Kidney (tissue), 14 donors: ENCODE data around the gene FNTB. TPM values are rescaled to one million over a fixed set of nuclear protein-coding genes. Genes with fewer than 3 reads are reported as not detected.
A peak's percentile ranks its signal among the peaks of the same experiment; 100 is the strongest.

ENCODE experiments used
- DNase-seq, 5 donors: peaks; one replicate each; pipeline ENCODE4 v3.0.0-alpha.2; 2013 to 2020
- FAIRE-seq: peaks from 2 replicates; lab custom pipeline; 2012; peaks lifted over from hg19 to GRCh38; lab: Jason Lieb, UNC
- H3K27ac ChIP-seq, 2 donors: one replicate each; pipeline ENCODE4 v1.7.0; 2013; ENCODE audit warnings: low read depth in 2 of 2, low read length in 2 of 2, inconsistent platforms in 1 of 2
- H3K27me3 ChIP-seq: one replicate; pipeline ENCODE4 v1.7.1; 2013; ENCODE audit warnings: low read length, inconsistent platforms; ENCODE audit not compliant: control insufficient read depth, insufficient read depth
- H3K36me3 ChIP-seq, 3 donors: one replicate each; pipeline versions ENCODE4 v1.7.0 to v1.7.1; 2013; ENCODE audit warnings: low read length in 3 of 3, control low read depth in 1 of 3, inconsistent platforms in 1 of 3; ENCODE audit not compliant: insufficient read depth in 3 of 3, control insufficient read depth in 2 of 3
- H3K4me1 ChIP-seq, 3 donors: one replicate each; pipeline versions ENCODE4 v1.7.0 to v1.7.1; 2013; ENCODE audit warnings: low read length in 3 of 3, inconsistent platforms in 1 of 3, low read depth in 1 of 3; ENCODE audit not compliant: control insufficient read depth in 2 of 3, insufficient read depth in 2 of 3
- H3K4me3 ChIP-seq, 3 donors: one replicate each; pipeline versions ENCODE4 v1.7.0 to v1.8.1; 2013; ENCODE audit warnings: low read length in 3 of 3, control low read depth in 1 of 3, inconsistent platforms in 1 of 3
- H3K9ac ChIP-seq, 3 donors: one replicate each; pipeline versions ENCODE4 v1.7.0 to v1.7.1; 2013; ENCODE audit warnings: low read length in 3 of 3, control low read depth in 1 of 3, inconsistent platforms in 1 of 3
- H3K9me3 ChIP-seq, 3 donors: one replicate each; pipeline versions ENCODE4 v1.7.0 to v1.7.1; 2013; ENCODE audit warnings: low read length in 3 of 3, control low read depth in 1 of 3, inconsistent platforms in 1 of 3; ENCODE audit not compliant: control insufficient read depth in 2 of 3, insufficient read depth in 1 of 3
- CTCF ChIP-seq: IDR thresholded peaks from 3 replicates; pipeline ENCODE4 v1.5.1; 2012; ENCODE audit warnings: mild to moderate bottlenecking, moderate library complexity, borderline replicate concordance; ENCODE audit not compliant: insufficient read depth; ENCODE audit errors: extremely low read depth
- intact Hi-C: fragments of 100-400 bp; cut with DNase I; formaldehyde crosslinking; loops from one replicate; pipeline ENCODE4 v1.11.1; 2022
- polyA plus RNA-seq: library from polyadenylated mRNA; stranded (reverse); fragments of 350-450 nt; fragmentation: Illumina TruSeq; extraction: RNeasy Lipid Tissue Mini Kit (QIAGEN cat#74804); gene quantifications from one replicate; pipeline ENCODE4 v1.2.3, GENCODE V29; 2014; ENCODE audit warnings: low read depth, low replicate concordance; ENCODE audit not compliant: insufficient read depth
- total RNA-seq: library from RNA; stranded (reverse); fragmentation: NEBNext Ultra II Directional; extraction: Animal tissue kit (Norgen Biotek cat#: 25700); gene quantifications from one replicate; pipeline ENCODE4 v1.2.1, GENCODE V29; 2021
- donor health status: control.
- donor health status: control.
- donor health status: control.
- donor health status: control.
- donor health status: control.
- donor health status: DM: yes; HTN: yes; CAD: no.
- donor health status: Normal renal cell carcinoma (clear cell type).

The FNTB gene
- total and polyA plus RNA-seq, 2 donors from 2014 or later = 13.6 to 15.0 TPM

GRCh38 chr14:64937821-64938193, 48.9 kb upstream of the FNTB start:
- peak overlapping the region; percentile 38 to 71 for H3K27ac ChIP-seq
- TF ChIP-seq CTCF = peak; percentile 50
- H3K36me3 ChIP-seq = peaks cover 0 to 9% (median 4%) of the 10 kb centered on the region in 3 donors
- DNase-seq (peak in 1 of 5 donors; percentile 39), FAIRE-seq (no peak)
- no peak overlapping the region for H3K4me3 ChIP-seq
- H3K4me1 ChIP-seq = peaks cover 0 to 28% (median 19%) of the 10 kb centered on the region in 3 donors
- H3K9me3 ChIP-seq = no peaks in the 10 kb centered on the region
- intact Hi-C loops = no loop called here
- no peaks in the 10 kb centered on the region for H3K27me3 ChIP-seq
- H3K9ac ChIP-seq = no peak overlapping the region

GRCh38 chr14:64938972-64939816, 47.5 kb upstream of the FNTB start:
- DNase-seq = peak in 1 of 5 donors; percentile 45
- Histone ChIP-seq H3K27me3 (no peaks in the 10 kb centered on the region), H3K9ac (no peak overlapping the region), H3K9me3 (no peaks in the 10 kb centered on the region), H3K27ac (peak overlapping the region; percentile 58 to 73), H3K4me3 (no peak overlapping the region), H3K4me1 (peaks cover 0 to 28% (median 19%) of the 10 kb centered on the region in 3 donors), H3K36me3 (peaks cover 0 to 4% (median 0%) of the 10 kb centered on the region in 3 donors)
- intact Hi-C loops = no loop called here
- no peak for TF ChIP-seq CTCF
- FAIRE-seq = no peak

GRCh38 chr14:64939817-64940190, 46.9 kb upstream of the FNTB start:
- intact Hi-C loops = no loop called here
- H3K4me3 ChIP-seq = no peak overlapping the region

More at GRCh38 chr14:64939817-64940190, 46.9 kb upstream of the FNTB start:
- FAIRE-seq (no peak), DNase-seq (no peak)
- H3K9me3 ChIP-seq = no peaks in the 10 kb centered on the region
- H3K36me3 ChIP-seq = no peaks in the 10 kb centered on the region
- TF ChIP-seq CTCF = no peak
- no peaks in the 10 kb centered on the region for H3K27me3 ChIP-seq
- H3K4me1 ChIP-seq = peaks cover 0 to 28% (median 19%) of the 10 kb centered on the region in 3 donors
- no peak overlapping the region for H3K9ac ChIP-seq
- peak overlapping the region in 1 of 2 donors; percentile 58 for H3K27ac ChIP-seq
